HG03108 (cell line): ENCODE measurements around the gene AKIRIN2.

Source experiments
- ATAC-seq: cut with Tn5 transposase; IDR thresholded peaks from one replicate; pipeline ENCODE4 v1.9.1; 2021; ENCODE audit warnings: moderate library complexity; ENCODE audit not compliant: unreplicated experiment

The AKIRIN2 gene

GRCh38 chr6:87701676-87702588 lies at the start of gene AKIRIN2:
TSS of gene AKIRIN2 (minus strand) at chr6:87702233. CDS start at chr6:87701684, 549 bp downstream.
- ATAC-seq, result peak; percentile 55

- no peak for ATAC-seq
These were observed 45.6 kb upstream of the AKIRIN2 start for GRCh38 chr6:87747646-87748045.

GRCh38 chr6:87745966-87746721 lies 44.1 kb upstream of the AKIRIN2 start:
- ATAC-seq, result no peak

- no peak for ATAC-seq
These were observed 41.4 kb upstream of the AKIRIN2 start for GRCh38 chr6:87743454-87743853.

- ATAC-seq, result peak; percentile 73
These were observed 40.1 kb upstream of the AKIRIN2 start for GRCh38 chr6:87742106-87742505.

GRCh38 chr6:87741001-87741650 lies 39.1 kb upstream of the AKIRIN2 start:
- ATAC-seq, result no peak

- ATAC-seq, result no peak
These were observed 36.7 kb upstream of the AKIRIN2 start for GRCh38 chr6:87738744-87739143.

GRCh38 chr6:87738000-87738399 lies 36.0 kb upstream of the AKIRIN2 start:
- no peak for ATAC-seq

- ATAC-seq, result no peak
These were observed 34.9 kb upstream of the AKIRIN2 start for GRCh38 chr6:87736809-87737540.

GRCh38 chr6:87731818-87732661 lies 30.0 kb upstream of the AKIRIN2 start:
- peak; percentile 72 for ATAC-seq

- no peak for ATAC-seq
These were observed 29.0 kb upstream of the AKIRIN2 start for GRCh38 chr6:87731080-87731479.

- ATAC-seq, result no peak
These were observed 28.1 kb upstream of the AKIRIN2 start for GRCh38 chr6:87729965-87730719.

GRCh38 chr6:87728706-87729105 lies 26.7 kb upstream of the AKIRIN2 start:
- ATAC-seq, result no peak

GRCh38 chr6:87724983-87725811 lies 23.2 kb upstream of the AKIRIN2 start:
- ATAC-seq, result peak; percentile 77

GRCh38 chr6:87723170-87724078 lies 21.4 kb upstream of the AKIRIN2 start:
- ATAC-seq, result peak; percentile 38

GRCh38 chr6:87722540-87723169 lies 20.6 kb upstream of the AKIRIN2 start:
- no peak for ATAC-seq

GRCh38 chr6:87721311-87721710 lies 19.3 kb upstream of the AKIRIN2 start:
- no peak for ATAC-seq
